ENCODE data around the gene ARL9.

GRCh38 chr4:56551516-56551915 lies 45.9 kb downstream of the ARL9 start:
- TF ChIP-seq EZH2 (IDR thresholded peaks at IDR 0.05; ENCODE audit: borderline replicate concordance, low read depth, low read length) = no peak
- TF ChIP-seq POLR2A (conservative IDR thresholded peaks at IDR 0.05) = no peak
- no peak for TF ChIP-seq ZNF436 (CRISPR knock-in tag; IDR thresholded peaks at IDR 0.05)
- no peak for TF ChIP-seq NR2C2 (CRISPR knock-in tag; IDR thresholded peaks at IDR 0.05)
- TF ChIP-seq NR2C2 (tag; IDR thresholded peaks at IDR 0.05) = no peak

All from K562 (cell line).